Heart left ventricle (tissue), 16 donors: ENCODE results near the gene PKM. TPM values are rescaled to one million over a fixed set of nuclear protein-coding genes. Genes with fewer than 3 reads are reported as not detected.

ENCODE experiments used
- ATAC-seq, 4 donors: fragments of 200-7000 bp; cut with Tn5 transposase; one replicate each; pipeline ENCODE4 v1.9.1; 2020 to 2022; ENCODE audit warnings: moderate library complexity in 4 of 4, mild to moderate bottlenecking in 3 of 4, moderate number of reproducible peaks in 1 of 4
- DNase-seq, 5 donors: peaks; one replicate each; pipeline ENCODE4 v3.0.0-alpha.2; 2020
- H3K27ac ChIP-seq, 12 donors: fragments of 200-600 bp; sonication (generic) in 4 of 12; one replicate each; pipeline versions ENCODE4 v1.5.0 to v1.8.0; 2016 to 2022; ENCODE audit warnings: mild to moderate bottlenecking in 2 of 12
- H3K27me3 ChIP-seq, 9 donors: fragments of 200-600 bp; sonication (generic) in 2 of 9; one replicate each; pipeline versions ENCODE4 v1.5.1 to v1.8.0; 2016 to 2022; ENCODE audit warnings: mild to moderate bottlenecking in 3 of 9
- H3K36me3 ChIP-seq, 9 donors: fragments of 200-600 bp; sonication (generic) in 2 of 9; one replicate each; pipeline versions ENCODE4 v1.5.0 to v1.8.0; 2018 to 2022; ENCODE audit warnings: mild to moderate bottlenecking in 2 of 9
- H3K4me1 ChIP-seq, 12 donors: fragments of 200-600 bp; sonication (generic) in 4 of 12; one replicate each; pipeline versions ENCODE4 v1.5.0 to v1.8.0; 2016 to 2022; ENCODE audit warnings: mild to moderate bottlenecking in 3 of 12
- H3K4me3 ChIP-seq, 12 donors: fragments of 200-600 bp; sonication (generic) in 4 of 12; one replicate each; pipeline versions ENCODE4 v1.5.0 to v1.8.0; 2017 to 2022; ENCODE audit warnings: mild to moderate bottlenecking in 9 of 12, moderate library complexity in 4 of 12
- H3K9me3 ChIP-seq, 12 donors: fragments of 200-600 bp; sonication (generic) in 4 of 12; one replicate each; pipeline versions ENCODE4 v1.5.0 to v1.8.0; 2016 to 2022; ENCODE audit warnings: mild to moderate bottlenecking in 1 of 12
- CTCF ChIP-seq, 12 donors: fragments of 200-600 bp; sonication (generic) in 4 of 12; IDR thresholded peaks; one replicate each; pipeline versions ENCODE4 v1.5.0 to v1.8.0; 2018 to 2022; ENCODE audit warnings: antibody characterized with exemption in 12 of 12, mild to moderate bottlenecking in 5 of 12
- POLR2A ChIP-seq, 2 donors: fragments of 450-650 bp; IDR thresholded peaks; one replicate each; pipeline ENCODE4 v1.6.1; 2017; ENCODE audit warnings: antibody characterized with exemption in 2 of 2, mild to moderate bottlenecking in 2 of 2, moderate library complexity in 2 of 2
- WGBS, 4 donors: extraction: QIAGEN DNeasy Blood & Tissue Kit in 2 of 4; methylation state at CpG; one replicate each; pipeline versions ENCODE4 v1.1.5 to v1.1.7; 2013 to 2018; 5-methylcytosine and 5-hydroxymethylcytosine counted together
- intact Hi-C, 10 donors: fragments of 100-400 bp; cut with DNase I; formaldehyde crosslinking; loops; one replicate each; pipeline versions ENCODE4 v1.11.1 to v1.14.2; 2022
- polyA plus RNA-seq, 2 donors: library from polyadenylated mRNA; stranded (reverse); fragments of 200-250 nt; gene quantifications; one replicate each; pipeline ENCODE4 v1.2.3, GENCODE V29; 2013
- total RNA-seq, 9 donors: library from RNA; depleted of rRNA in 2 of 9; stranded (reverse); fragments of >200 nt in 2 of 9; fragmentation: NEBNext Ultra II Directional in 3 of 9; extraction: Animal tissue kit (Norgen Biotek cat#: 25700) in 3 of 9; gene quantifications; one replicate each; pipeline versions ENCODE4 v1.1.0 to v1.2.4, GENCODE V29; 2016 to 2023
- donor health status: ischemic (EF 13 %, LVEDD 7.1; RV severe dilation, severe dysfunction).
- donor health status: healthy with polysubstance abuse.
- donor health status: DM: no; HTN: yes; CAD: no.
- donor health status: DM: no; HTN: no; CAD: no.
- donor health status: ischemic (EF 25% LVEDD 6.9; RV normal size, moderate dysfunction).
- donor health status: ischemic (EF 25% LVEDD 5.7; RV mildly dilated, moderate dysfunction).
- donor health status: healthy.
- donor health status: DM: yes; HTN: yes; CAD: no.
- donor health status: ischemic (EF 35%, LVEDD 5.7; RV mildly dilated, moderate dysfunction).
- donor health status: nonischemic (EF 11% LVEDD 7.7; RV severe dilation, severe dysfunction).
- donor health status: DM: yes; HTN: yes; CAD: no.
- donor health status: PGD.
- donor health status: ischemic (EF 29% LVEDD 5.4; RV normal size, mild dysfunction).
- donor health status: nonischemic (EF 23%, LVEDD 6.1; RV moderate dilation, normal function).

Gene PKM
- total and polyA plus RNA-seq, 11 donors: 602 to 1,279 (median 921) TPM

- Histone ChIP-seq H3K4me1 (peaks cover 0 to 11% (median 0%) of the 10 kb centered on the region in 12 donors), H3K27ac (no peak overlapping the region), H3K4me3 (no peak overlapping the region), H3K9me3 (no peaks in the 10 kb centered on the region), H3K36me3 (peaks cover 0 to 100% (median 99%) of the 10 kb centered on the region in 9 donors), H3K27me3 (no peaks in the 10 kb centered on the region)
- DNase-seq: no peak
- ATAC-seq: no peak
- TF ChIP-seq CTCF (IDR thresholded peaks at IDR 0.05): no peak
- no peak for TF ChIP-seq POLR2A (IDR thresholded peaks at IDR 0.05)
- intact Hi-C loops: no loop called here
- 95 to 97% (median 95%) methylated on average over 10 of the region's 10 CpGs for WGBS, 4 donors
Measured at GRCh38 chr15:72252663-72253299, 21.8 kb upstream of the PKM start.

GRCh38 chr15:72249142-72249810, 18.3 kb upstream of the PKM start:
- WGBS, 4 donors: 84 to 92% (median 87%) methylated on average over 3 of the region's 3 CpGs
- Histone ChIP-seq H3K27me3 (no peaks in the 10 kb centered on the region), H3K27ac (peak overlapping the region in 1 of 12 donors; percentile 27), H3K4me3 (no peak overlapping the region), H3K36me3 (peaks cover 0 to 100% (median 90%) of the 10 kb centered on the region in 9 donors), H3K9me3 (no peaks in the 10 kb centered on the region), H3K4me1 (peaks cover 0 to 11% (median 0%) of the 10 kb centered on the region in 12 donors)
- TF ChIP-seq CTCF (IDR thresholded peaks at IDR 0.05): no peak
- TF ChIP-seq POLR2A (IDR thresholded peaks at IDR 0.05): no peak
- intact Hi-C loops: no loop called here
- no peak for DNase-seq
- ATAC-seq: no peak

GRCh38 chr15:72248514-72248913, 17.5 kb upstream of the PKM start:
- intact Hi-C loops: no loop called here
- DNase-seq: no peak
- no peak for ATAC-seq
- Histone ChIP-seq H3K27ac (no peak overlapping the region), H3K27me3 (no peaks in the 10 kb centered on the region), H3K4me3 (no peak overlapping the region), H3K9me3 (no peaks in the 10 kb centered on the region), H3K36me3 (peaks cover 0 to 100% (median 90%) of the 10 kb centered on the region in 9 donors), H3K4me1 (peaks cover 0 to 11% (median 0%) of the 10 kb centered on the region in 12 donors)
- 94 to 100% (median 97%) methylated on average over 1 of the region's 1 CpG for WGBS, 4 donors
- TF ChIP-seq POLR2A (IDR thresholded peaks at IDR 0.05) (no peak), CTCF (IDR thresholded peaks at IDR 0.05) (no peak)

GRCh38 chr15:72242775-72243370, 11.9 kb upstream of the PKM start:
- DNase-seq (no peak), ATAC-seq (no peak)
- 42 to 53% (median 51%) methylated on average over 2 of the region's 2 CpGs for WGBS, 4 donors
- Histone ChIP-seq H3K36me3 (peaks cover 0 to 98% (median 70%) of the 10 kb centered on the region in 9 donors), H3K9me3 (no peaks in the 10 kb centered on the region), H3K27ac (no peak overlapping the region), H3K27me3 (no peaks in the 10 kb centered on the region), H3K4me3 (no peak overlapping the region), H3K4me1 (peaks cover 0 to 6% (median 0%) of the 10 kb centered on the region in 12 donors)
- TF ChIP-seq POLR2A (IDR thresholded peaks at IDR 0.05): no peak
- no peak for TF ChIP-seq CTCF (IDR thresholded peaks at IDR 0.05)
- intact Hi-C loops: no loop called here
